ENCODE data around the gene TRAF5.
"Not testable (repeated sequence)": the region's sequence is repeated elsewhere in the genome, so short reads cannot be mapped to it uniquely, and the experiment has no call there.

The TRAF5 gene

GRCh38 chr1:211347077-211347844 lies 20.6 kb downstream of the TRAF5 start:
- no peak for DNase-seq

GRCh38 chr1:211348547-211348946 lies 21.9 kb downstream of the TRAF5 start:
- no peak for DNase-seq

- no peak for DNase-seq
These were observed 23.1 kb downstream of the TRAF5 start for GRCh38 chr1:211349741-211350140.

- not testable (repeated sequence) for DNase-seq
These were observed 25.4 kb downstream of the TRAF5 start for GRCh38 chr1:211352055-211352454.

GRCh38 chr1:211352465-211352864 lies 25.8 kb downstream of the TRAF5 start:
- no peak for DNase-seq

- DNase-seq, result peak; percentile 65
These were observed 26.4 kb downstream of the TRAF5 start for GRCh38 chr1:211352985-211353515.

- no peak for DNase-seq
These were observed 27.1 kb downstream of the TRAF5 start for GRCh38 chr1:211353562-211354212.

- DNase-seq, result no peak
These were observed 29.2 kb downstream of the TRAF5 start for GRCh38 chr1:211355873-211356272.

GRCh38 chr1:211356723-211357407 lies 30.2 kb downstream of the TRAF5 start:
- no peak for DNase-seq

- DNase-seq, result no peak
These were observed 32.1 kb downstream of the TRAF5 start for GRCh38 chr1:211358685-211359084.

GRCh38 chr1:211359876-211360275 lies 33.2 kb downstream of the TRAF5 start:
- no peak for DNase-seq

- DNase-seq, result no peak
These were observed 34.6 kb downstream of the TRAF5 start for GRCh38 chr1:211361202-211361601.

- no peak for DNase-seq
These were observed 43.0 kb downstream of the TRAF5 start for GRCh38 chr1:211369640-211370039.

- DNase-seq, result no peak
These were observed 44.0 kb downstream of the TRAF5 start for GRCh38 chr1:211370669-211371068.

GRCh38 chr1:211371406-211372105 lies 44.9 kb downstream of the TRAF5 start:
- DNase-seq, result no peak

- DNase-seq, result no peak
These were observed 45.8 kb downstream of the TRAF5 start for GRCh38 chr1:211372463-211372862.

- no peak for DNase-seq
These were observed 48.6 kb downstream of the TRAF5 start for GRCh38 chr1:211375146-211375818.

- DNase-seq, result no peak
These were observed 49.3 kb downstream of the TRAF5 start for GRCh38 chr1:211375949-211376348.

- no peak for DNase-seq
These were observed 50.3 kb downstream of the TRAF5 start for GRCh38 chr1:211376807-211377470.

- DNase-seq, result no peak
These were observed 51.2 kb downstream of the TRAF5 start for GRCh38 chr1:211377539-211378450.

GRCh38 chr1:211378844-211379243 lies 52.2 kb downstream of the TRAF5 start:
- DNase-seq, result no peak

Measured in CD4-positive, alpha-beta T cell treated with Interleukin-17A for 1 hour (primary cell).